Activated CD8-positive, alpha-beta memory T cell treated with anti-CD3 and anti-CD28 coated beads, Interleukin-2, amount 50 U/mL, for 24 hours (primary cell): ENCODE results near the gene NBEAL2.

Source experiments
- DNase-seq: peaks from one replicate; pipeline ENCODE4 v3.0.0-alpha.2; 2020; ENCODE audit errors: extremely low read depth

The NBEAL2 gene

GRCh38 chr3:46946416-46946815, 33.0 kb upstream of the NBEAL2 start:
- no peak for DNase-seq

GRCh38 chr3:46946856-46947545, 32.5 kb upstream of the NBEAL2 start:
- no peak for DNase-seq

- DNase-seq = no peak
These were observed 31.9 kb upstream of the NBEAL2 start for GRCh38 chr3:46947546-46947901.

- DNase-seq = no peak
These were observed 31.3 kb upstream of the NBEAL2 start for GRCh38 chr3:46947981-46948791.

DNA sequence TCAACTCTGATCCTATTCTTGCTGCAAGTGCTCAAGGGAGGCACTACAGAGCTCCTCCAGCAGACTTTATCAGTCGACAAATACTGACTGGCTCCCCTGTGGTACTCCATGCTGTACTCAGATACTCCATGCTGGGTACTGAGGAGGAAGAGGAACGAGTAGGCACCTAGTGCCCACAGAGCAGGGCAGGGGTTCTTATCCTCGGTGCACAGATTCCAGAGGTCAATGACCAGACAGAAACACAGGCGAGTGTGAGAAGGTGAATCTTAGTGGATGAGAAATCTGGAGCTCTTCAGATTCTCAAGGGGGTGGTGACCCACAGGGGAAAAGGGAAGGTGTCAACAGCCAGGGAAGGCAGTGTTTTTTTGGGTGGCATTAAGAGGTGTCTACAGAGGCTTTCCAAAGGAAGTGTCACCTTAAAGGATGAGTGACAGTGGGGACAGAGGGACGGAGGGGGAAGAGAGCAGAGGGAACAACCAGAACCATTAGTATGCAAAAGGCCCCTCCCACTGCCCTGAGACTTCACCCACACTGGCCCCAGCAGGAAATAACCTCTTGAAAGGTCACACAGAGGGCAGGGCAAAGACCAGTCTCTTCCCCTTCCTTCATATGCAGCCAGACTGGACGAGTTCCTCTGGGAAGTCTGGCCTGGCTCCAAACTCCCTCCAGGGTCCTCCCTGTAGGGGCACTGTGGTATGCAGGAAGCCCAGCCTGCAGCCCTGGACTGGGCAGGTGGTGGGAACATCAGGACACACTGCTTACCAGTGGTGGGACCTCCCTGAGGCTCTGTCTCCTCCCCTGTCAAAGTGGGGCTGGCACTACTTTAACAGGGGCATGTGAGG, 30.4 kb upstream of the NBEAL2 start:
- DNase-seq = no peak

DNA sequence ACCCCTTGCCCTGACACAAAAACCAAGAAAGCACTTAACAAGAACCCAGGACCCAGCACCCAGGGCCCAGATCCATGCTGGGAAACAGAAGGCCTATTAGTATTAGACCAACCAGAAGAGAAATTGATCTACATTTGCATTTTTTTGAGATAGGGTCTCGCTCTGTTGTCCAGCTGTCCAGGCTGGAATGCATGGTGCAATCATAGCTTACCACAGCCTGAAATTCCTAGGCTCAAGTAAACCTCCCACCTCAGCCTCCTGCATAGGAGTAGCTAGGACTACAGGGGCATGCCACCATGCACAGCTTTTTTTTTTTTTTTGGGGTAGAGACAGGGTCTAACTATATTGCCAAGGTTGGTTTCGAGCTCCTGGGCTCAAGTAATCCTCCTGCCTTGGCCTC, 29.3 kb upstream of the NBEAL2 start:
- no peak for DNase-seq

GRCh38 chr3:46950650-46951241, 28.7 kb upstream of the NBEAL2 start:
- DNase-seq = no peak

DNA sequence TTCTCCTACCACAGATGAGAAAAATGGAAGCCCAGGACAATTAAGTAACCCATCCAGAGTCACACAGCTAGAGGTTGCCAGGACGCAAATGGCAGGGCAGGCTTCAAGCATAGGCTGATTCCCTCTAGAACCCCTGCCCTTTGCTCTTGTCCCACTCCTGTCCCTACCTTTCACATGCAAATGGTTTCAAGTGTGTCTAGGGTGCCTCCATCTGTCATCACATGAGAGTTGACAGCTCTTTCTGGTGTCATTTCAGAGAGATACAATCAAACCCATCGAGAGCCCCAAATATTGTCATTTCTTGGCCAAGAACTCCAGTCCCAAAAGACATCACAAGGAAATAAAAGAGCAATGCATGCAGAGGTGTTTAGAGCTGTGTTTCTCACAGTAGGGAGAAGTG, 26.7 kb upstream of the NBEAL2 start:
- no peak for DNase-seq

GRCh38 chr3:46953234-46954010, 26.0 kb upstream of the NBEAL2 start:
- no peak for DNase-seq

- no peak for DNase-seq
These were observed 25.3 kb upstream of the NBEAL2 start for GRCh38 chr3:46954178-46954577.

- no peak for DNase-seq
These were observed 24.3 kb upstream of the NBEAL2 start for GRCh38 chr3:46955157-46955556.

- no peak for DNase-seq
These were observed 23.6 kb upstream of the NBEAL2 start for GRCh38 chr3:46955801-46956259.

DNA sequence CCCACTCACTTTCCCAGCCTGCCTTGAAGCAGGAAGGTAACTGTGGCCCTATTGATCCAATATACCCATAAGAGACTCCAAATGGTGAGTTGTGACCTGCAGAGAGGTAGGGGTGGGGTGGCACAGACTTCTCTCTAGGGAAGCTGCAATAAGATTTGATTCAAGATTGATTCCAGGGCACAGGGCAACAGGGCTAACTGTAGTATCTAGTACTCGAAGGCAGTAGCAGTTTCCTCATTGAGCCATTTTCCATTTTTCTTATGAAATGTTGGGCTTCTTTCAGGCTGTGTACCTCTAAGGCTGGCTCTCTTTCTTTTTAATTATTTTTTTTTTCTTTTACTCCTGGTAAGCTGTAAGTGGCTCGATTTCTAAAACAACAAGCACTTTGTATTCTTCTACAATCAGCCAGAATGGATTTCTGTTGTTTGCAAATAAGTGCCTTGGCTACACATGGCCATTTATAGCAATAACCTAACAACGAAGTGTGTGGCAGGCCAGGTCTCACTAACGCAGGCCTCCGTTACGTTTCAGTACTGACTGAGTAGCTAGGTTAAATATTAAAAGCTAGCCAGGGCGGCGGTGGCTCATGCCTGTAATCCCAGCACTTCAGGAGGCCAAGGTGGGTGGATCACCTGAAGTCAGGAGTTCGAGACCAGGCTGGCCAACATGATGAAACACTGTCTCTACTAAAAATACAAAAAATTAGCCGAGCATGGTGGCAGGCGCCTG, 22.2 kb upstream of the NBEAL2 start:
- DNase-seq = no peak

DNA sequence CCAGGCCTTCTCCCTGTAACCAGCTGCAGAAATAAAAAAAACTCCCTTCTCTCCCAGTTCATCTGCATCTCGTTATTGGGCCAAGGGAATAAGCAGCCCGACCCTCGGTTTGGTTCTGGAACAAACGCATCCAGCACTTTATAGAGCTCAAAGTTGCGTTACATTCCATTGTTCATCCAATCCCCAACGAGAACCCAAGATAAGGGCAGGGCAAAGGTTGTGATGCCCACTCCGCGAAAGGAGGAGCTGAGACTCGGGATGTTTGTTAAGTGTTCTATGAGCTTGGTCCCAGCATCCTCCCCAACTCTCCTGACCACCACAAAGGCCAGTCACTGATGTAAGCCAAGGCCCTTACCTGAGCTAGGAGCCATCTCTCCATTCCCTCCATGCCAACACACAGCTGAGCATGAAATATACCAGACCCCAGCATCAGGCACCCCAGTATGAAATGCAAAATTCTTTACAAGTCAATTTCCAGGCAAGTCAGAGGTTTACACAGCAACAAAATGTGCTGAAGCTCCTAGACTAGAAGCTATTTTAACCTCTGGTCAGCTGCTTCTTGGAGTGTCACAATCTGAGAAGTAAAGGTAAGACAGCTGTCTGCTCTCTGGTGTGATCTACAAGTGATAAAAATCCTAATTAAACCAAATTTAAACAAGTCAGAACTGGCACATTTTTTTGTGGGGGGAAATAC, 20.9 kb upstream of the NBEAL2 start:
- no peak for DNase-seq

DNA sequence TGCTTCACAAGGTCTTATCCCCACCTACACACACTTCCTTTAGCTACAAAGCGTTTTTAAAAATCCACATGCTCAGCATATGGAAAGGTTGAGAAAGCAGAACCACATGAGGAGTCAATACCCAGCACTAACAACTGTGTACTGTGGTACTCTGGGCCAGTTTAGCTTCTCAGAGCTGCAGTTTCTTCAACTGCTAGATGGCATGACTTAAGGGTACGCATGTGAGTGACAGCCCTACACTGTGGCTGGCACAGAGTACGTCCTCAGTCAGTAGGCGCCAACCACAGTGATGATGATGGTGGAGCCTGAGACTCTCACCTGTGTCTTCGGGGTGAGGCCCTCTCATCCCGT, 20.3 kb upstream of the NBEAL2 start:
- no peak for DNase-seq

DNA sequence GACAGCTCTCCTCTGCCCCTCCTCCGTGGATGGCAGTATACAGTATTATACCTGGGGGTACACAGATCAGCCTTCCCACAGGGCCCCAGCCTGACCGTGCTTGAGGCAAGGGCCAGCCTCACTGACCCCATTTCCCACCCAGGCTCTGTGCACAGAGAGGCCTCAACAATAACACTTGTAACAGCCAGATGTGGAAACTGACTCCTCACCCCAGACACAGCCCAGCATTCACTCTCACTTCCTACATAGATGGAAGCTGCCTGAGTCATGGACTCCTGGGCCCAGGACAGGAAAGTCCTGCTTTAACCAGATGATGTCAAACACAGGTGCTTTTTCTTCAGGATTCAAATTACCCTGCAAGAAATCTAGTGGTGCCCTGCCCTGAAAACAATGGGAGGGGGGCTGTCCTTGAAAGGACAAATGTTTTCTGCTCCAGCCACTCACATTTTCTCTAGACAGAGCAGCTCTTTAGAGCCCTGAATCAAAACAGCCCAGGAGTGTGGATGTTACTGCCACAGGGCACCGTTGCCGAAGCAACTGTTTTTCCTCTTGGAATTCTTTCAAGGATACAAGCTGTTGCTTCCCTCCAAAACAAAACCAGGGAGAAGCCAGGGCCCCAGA, 19.3 kb upstream of the NBEAL2 start:
- no peak for DNase-seq

DNA sequence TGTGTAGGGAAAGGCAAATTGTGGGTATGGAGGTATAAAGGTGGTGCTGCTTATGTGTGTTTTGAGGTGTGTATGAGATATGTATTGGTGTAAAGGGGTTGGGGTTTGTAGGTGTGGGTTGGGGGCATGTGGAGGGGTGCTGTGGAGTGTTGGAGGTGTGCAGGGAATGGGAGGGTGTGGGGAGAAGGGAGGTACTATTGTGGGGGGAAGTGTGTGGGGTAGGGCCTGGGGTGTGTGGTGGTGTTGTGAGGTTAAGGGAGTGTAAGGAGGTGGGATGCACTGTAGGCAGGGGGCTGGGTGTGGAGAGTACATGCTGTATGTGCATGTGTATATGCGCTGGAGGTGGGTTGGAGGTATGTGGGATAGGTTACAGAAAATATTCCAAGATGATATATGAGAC, 18.6 kb upstream of the NBEAL2 start:
- DNase-seq = no peak

- no peak for DNase-seq
These were observed 17.0 kb upstream of the NBEAL2 start for GRCh38 chr3:46962427-46962826.

DNA sequence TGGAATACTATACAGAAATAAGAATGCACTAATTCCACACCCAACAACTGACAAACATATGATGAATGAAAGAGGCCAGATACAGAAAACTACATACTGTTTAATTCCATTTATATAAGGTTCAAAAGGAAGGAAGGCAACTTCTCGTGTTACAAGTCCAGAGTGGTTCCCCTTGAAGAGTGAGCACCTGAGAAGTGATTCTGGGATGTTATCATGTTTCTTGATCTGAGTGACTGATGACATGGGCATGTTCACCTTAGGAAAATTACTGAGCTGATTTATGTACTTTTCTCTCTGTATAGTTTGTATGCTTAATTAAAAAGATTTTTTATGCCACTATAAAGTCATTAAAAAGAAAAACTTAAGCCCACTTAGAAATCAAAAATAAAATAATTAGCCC, 16.5 kb upstream of the NBEAL2 start:
- no peak for DNase-seq
